Esophagus muscularis mucosa (tissue), 4 donors: ENCODE measurements around the gene ARL9. TPM values are rescaled to one million over a fixed set of nuclear protein-coding genes. Genes with fewer than 3 reads are reported as not detected.

Experiments used
- DNase-seq: peaks from one replicate; pipeline ENCODE4 v3.0.0-alpha.2; 2017; ENCODE audit errors: extremely low spot score
- H3K27ac ChIP-seq, 4 donors: fragments of 200-600 bp; sonication (generic); replicated peaks in 1 of 4; 1 replicate in 3 of 4; 2 replicates in 1 of 4; pipeline ENCODE4 v1.5.1; 2016 to 2019; ENCODE audit warnings: mild to moderate bottlenecking in 1 of 4
- H3K27me3 ChIP-seq, 4 donors: fragments of 200-600 bp; sonication (generic); one replicate each; pipeline versions ENCODE4 v1.5.1 to v1.6.0; 2016 to 2019
- H3K36me3 ChIP-seq, 4 donors: fragments of 200-600 bp; sonication (generic); one replicate each; pipeline ENCODE4 v1.5.1; 2016 to 2019
- H3K4me1 ChIP-seq, 4 donors: fragments of 200-600 bp; sonication (generic); one replicate each; pipeline ENCODE4 v1.5.1; 2016 to 2019
- H3K4me3 ChIP-seq, 4 donors: fragments of 200-600 bp; sonication (generic); 1 replicate in 2 of 4; 2 replicates in 2 of 4; pipeline ENCODE4 v1.5.1; 2016 to 2019; ENCODE audit warnings: mild to moderate bottlenecking in 4 of 4, moderate library complexity in 1 of 4
- H3K9me3 ChIP-seq, 4 donors: fragments of 200-600 bp; sonication (generic); 1 replicate in 3 of 4; 2 replicates in 1 of 4; pipeline ENCODE4 v1.5.1; 2016 to 2019
- EP300 ChIP-seq: sonication (generic); formaldehyde crosslinking; IDR thresholded peaks from one replicate; pipeline ENCODE4 v1.6.1; 2017; ENCODE audit warnings: antibody characterized with exemption
- POLR2A ChIP-seq: fragments of 450-650 bp; IDR thresholded peaks from one replicate; pipeline ENCODE4 v1.6.1; 2017; ENCODE audit warnings: antibody characterized with exemption, moderate library complexity, mild to moderate bottlenecking, low read depth
- POLR2AphosphoS5 ChIP-seq, 2 donors: sonication (generic); formaldehyde crosslinking; IDR thresholded peaks; one replicate each; pipeline ENCODE4 v1.6.1; 2017; ENCODE audit warnings: antibody characterized with exemption in 2 of 2
- WGBS: methylation state at CpG from one replicate; pipeline ENCODE4 v1.1.5; 2018; 5-methylcytosine and 5-hydroxymethylcytosine counted together
- intact Hi-C: fragments of 100-400 bp; cut with DNase I; formaldehyde crosslinking; loops from one replicate; pipeline ENCODE4 v1.15.1; 2023
- total RNA-seq, 4 donors: library from RNA; depleted of rRNA; stranded (reverse); fragments of >200 nt; gene quantifications; one replicate each; pipeline versions ENCODE4 v1.1.0 to v1.2.1, GENCODE V29; 2016
- TF ChIP-seq, protein P1 (sequence below), 3 experiments: fragments of 200-600 bp in 2 of 3; fragments of 450-650 bp in 1 of 3; sonication (generic) in 2 of 3; IDR thresholded peaks; one replicate each; pipeline ENCODE4 v1.5.1; 2017 to 2019; ENCODE audit warnings: antibody characterized with exemption in 3 of 3, mild to moderate bottlenecking in 2 of 3, moderate library complexity in 1 of 3

ARL9 gene
- total RNA-seq, 4 donors from 2014 or later = 0.50 TPM; not detected in 3

DNA sequence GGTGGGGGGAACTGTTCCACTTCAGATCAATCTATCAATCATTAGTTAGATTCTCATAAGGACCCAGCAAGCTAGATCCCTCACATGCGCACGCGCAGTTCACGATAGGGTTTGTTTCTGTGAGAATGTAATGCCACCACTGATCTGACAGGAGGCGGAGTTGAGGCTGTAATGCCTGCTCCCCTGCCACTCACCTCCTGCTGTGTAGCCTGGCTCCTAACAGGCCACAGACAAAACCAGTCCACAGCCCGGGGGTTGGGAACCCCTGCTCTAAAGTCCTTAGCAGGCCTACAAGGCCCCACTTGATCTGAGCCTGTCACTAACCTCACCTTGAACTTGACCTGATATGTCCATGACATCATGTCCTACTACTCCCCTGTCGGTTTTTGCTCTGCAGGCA, 30.3 kb downstream of the ARL9 start:
- no peaks in the 10 kb centered on the region for H3K36me3 ChIP-seq
- 72% methylated on average over 6 of the region's 7 CpGs for WGBS
- intact Hi-C loops = no loop called here

DNA sequence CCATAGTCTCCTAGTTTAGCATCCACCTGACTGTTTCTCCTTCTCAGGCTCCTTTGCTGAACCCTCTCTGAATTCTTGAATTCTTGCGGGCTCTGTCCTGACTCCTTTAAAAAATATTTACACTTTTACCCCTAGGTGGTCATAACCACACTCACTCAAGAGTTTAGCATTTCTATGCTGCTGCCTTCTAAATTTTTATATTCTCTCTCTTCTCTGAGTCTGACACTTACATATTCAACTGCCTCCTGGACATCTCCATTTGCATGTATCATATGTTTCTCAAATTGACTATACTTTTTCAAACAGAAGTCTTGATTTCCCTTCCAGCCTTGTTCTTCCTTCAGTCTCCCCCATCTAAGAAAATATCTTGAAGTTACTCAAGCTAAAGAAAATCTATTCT, 31.6 kb downstream of the ARL9 start:
- intact Hi-C loops = no loop called here
- H3K27me3 ChIP-seq = peaks cover 0 to 17% (median 0%) of the 10 kb centered on the region in 4 donors
- H3K27ac ChIP-seq = no peak overlapping the region
- no peaks in the 10 kb centered on the region for H3K36me3 ChIP-seq
- no peaks in the 10 kb centered on the region for H3K4me1 ChIP-seq
- no peak overlapping the region for H3K4me3 ChIP-seq
- no peak for DNase-seq
- no peak for TF ChIP-seq POLR2AphosphoS5 (IDR thresholded peaks at IDR 0.05)
- TF ChIP-seq POLR2A = no peak
- TF ChIP-seq EP300 = no peak
- TF ChIP-seq, protein P1, sequence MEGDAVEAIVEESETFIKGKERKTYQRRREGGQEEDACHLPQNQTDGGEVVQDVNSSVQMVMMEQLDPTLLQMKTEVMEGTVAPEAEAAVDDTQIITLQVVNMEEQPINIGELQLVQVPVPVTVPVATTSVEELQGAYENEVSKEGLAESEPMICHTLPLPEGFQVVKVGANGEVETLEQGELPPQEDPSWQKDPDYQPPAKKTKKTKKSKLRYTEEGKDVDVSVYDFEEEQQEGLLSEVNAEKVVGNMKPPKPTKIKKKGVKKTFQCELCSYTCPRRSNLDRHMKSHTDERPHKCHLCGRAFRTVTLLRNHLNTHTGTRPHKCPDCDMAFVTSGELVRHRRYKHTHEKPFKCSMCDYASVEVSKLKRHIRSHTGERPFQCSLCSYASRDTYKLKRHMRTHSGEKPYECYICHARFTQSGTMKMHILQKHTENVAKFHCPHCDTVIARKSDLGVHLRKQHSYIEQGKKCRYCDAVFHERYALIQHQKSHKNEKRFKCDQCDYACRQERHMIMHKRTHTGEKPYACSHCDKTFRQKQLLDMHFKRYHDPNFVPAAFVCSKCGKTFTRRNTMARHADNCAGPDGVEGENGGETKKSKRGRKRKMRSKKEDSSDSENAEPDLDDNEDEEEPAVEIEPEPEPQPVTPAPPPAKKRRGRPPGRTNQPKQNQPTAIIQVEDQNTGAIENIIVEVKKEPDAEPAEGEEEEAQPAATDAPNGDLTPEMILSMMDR (IDR thresholded peaks at IDR 0.05) = no peak
- 100% methylated on average over 1 of the region's 1 CpG for whole genome bisulfite sequencing
- no peaks in the 10 kb centered on the region for H3K9me3 ChIP-seq

More for the DNA sequence above, 30.3 kb downstream of the ARL9 start:
- Histone ChIP-seq H3K4me3 (no peak overlapping the region), H3K4me1 (peaks cover 5 to 10% (median 5%) of the 10 kb centered on the region in 4 donors), H3K27me3 (peaks cover 0 to 17% (median 0%) of the 10 kb centered on the region in 4 donors), H3K27ac (no peak overlapping the region), H3K9me3 (no peaks in the 10 kb centered on the region)
- TF ChIP-seq POLR2AphosphoS5 (IDR thresholded peaks at IDR 0.05) (no peak), EP300 (no peak), POLR2A (no peak)
- TF ChIP-seq, protein P1 (IDR thresholded peaks at IDR 0.05) = no peak
- DNase-seq = no peak

DNA sequence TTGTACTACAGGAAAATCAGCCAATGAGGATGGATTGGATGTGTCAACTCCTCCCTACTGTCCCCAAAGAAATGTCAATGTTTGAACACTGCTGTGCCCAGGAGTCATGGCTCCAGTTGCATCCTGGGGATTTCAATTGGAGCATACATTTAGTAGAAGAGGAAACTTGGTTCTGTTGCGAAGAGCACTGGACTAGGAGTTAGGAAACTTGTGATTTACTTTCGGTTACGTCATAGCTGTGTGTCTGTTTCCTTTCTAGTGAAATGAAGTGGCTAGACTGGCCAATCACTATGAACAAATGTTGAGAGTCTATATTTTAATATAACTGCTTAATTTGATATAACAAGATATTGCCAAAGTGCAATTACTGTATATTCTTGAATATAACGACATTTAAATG, 35.2 kb downstream of the ARL9 start:
- no peaks in the 10 kb centered on the region for H3K9me3 ChIP-seq
- 89% methylated on average over 4 of the region's 4 CpGs for WGBS
- intact Hi-C loops = loop anchor here (5.0 kb wide), 1 partner anchor 114 kb away; no protein-coding TSS in a partner anchor

DNA sequence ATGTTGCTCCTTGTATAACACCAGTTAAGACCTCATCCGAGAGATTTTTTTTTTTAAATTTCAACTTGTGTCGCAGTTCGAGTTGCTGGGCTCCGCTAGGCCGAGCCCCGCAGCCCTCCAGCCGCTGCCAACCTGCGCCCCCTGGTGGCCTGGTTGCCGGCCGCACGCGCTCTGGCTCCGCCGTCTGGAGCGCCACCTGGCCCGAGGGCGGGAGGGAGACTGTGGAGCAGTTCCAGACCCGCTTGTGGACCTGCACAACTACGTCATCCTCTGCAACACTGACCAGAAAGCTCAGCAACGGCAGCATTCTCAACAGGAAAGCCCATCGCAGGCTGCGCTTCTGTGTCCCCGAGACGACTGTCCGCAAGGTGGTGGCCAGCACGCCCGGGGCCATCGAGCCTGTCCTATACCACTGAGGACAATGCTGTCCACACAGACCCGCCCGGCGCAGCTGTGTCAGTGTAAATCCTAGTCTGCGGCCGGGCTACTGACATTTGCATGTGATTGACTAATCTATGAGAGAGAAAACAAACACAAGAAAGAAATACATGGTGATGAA, 39.1 kb downstream of the ARL9 start:
- peaks cover 4 to 12% (median 10%) of the 10 kb centered on the region in 4 donors for H3K4me1 ChIP-seq
- peak; percentile 94 for DNase-seq
- H3K27ac ChIP-seq = no peak overlapping the region
- 4% methylated on average over 33 of the region's 33 CpGs for WGBS
- TF ChIP-seq POLR2AphosphoS5 (IDR thresholded peaks at IDR 0.05) (peak; percentile 39 to 72), POLR2A (no peak), EP300 (no peak)
- TF ChIP-seq, protein P1 (IDR thresholded peaks at IDR 0.05) = peak; percentile 89 to 98 (median 98)
- H3K9me3 ChIP-seq = no peaks in the 10 kb centered on the region
- peak overlapping the region; percentile 39 to 57 (median 44) for H3K4me3 ChIP-seq
- H3K27me3 ChIP-seq = no peaks in the 10 kb centered on the region
- no peaks in the 10 kb centered on the region for H3K36me3 ChIP-seq
- intact Hi-C loops = loop anchor here (5.0 kb wide), 1 partner anchor 117 kb away; no protein-coding TSS in a partner anchor

More for the DNA sequence above, 35.2 kb downstream of the ARL9 start:
- Histone ChIP-seq H3K4me1 (peaks cover 4 to 12% (median 10%) of the 10 kb centered on the region in 4 donors), H3K36me3 (no peaks in the 10 kb centered on the region), H3K27ac (no peak overlapping the region), H3K4me3 (no peak overlapping the region), H3K27me3 (peaks cover 0 to 3% (median 0%) of the 10 kb centered on the region in 4 donors)
- DNase-seq = no peak
- TF ChIP-seq POLR2AphosphoS5 (IDR thresholded peaks at IDR 0.05) (no peak), POLR2A (no peak), EP300 (no peak)
- TF ChIP-seq, protein P1 (IDR thresholded peaks at IDR 0.05) = no peak
